Measurements from ENCODE around the gene FAM135A. TPM values are rescaled to one million over a fixed set of nuclear protein-coding genes. Genes with fewer than 3 reads are reported as not detected.

Gene FAM135A
- total and polyA plus RNA-seq, 4 donors: 2.7 to 15.6 (median 5.8) TPM

DNA sequence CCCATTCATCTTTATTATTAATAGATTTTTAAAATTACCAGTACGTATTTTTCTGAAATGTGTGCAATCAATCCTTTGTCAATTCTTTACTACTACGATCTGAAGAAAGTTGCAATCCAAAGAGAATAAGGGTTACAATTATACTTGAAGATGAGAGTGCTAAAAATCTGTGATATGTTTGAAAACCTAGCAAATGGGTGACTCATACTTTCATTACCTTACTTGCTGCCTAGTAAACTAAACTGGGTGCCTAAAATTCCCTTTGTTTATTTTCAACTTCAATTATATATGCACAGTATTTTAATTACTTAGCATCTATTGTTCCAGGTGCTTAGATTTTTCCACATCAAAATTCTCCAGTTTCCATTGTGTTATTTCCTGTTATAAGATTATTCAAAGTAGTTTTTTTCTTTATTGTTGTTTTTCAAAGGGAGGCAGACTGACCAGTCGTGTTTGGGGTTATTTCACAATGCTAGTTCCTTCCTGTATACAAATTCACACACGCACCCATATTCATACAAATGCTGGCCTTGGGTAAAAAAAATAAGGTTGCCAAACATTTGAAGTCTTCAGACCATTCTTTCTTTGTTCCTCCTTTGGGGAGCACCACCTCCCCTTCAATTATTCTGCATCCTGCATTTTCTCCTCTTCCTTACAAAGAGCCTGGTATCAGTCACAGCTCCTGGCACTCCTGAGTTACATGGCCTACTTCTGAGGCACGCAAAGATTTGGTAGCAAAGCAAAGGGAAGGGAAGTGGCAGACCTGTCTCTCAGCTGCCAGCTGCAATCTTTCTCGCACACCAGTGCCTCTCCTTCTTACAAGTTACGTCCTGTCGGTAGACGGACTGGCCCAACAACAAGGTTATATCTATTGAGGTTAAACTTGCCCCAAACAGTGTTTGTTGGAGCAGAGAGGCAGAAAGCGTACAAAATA is 16.2 kb upstream of the FAM135A start:
- 77% methylated on average over 10 of the region's 10 CpGs for WGBS
- Histone ChIP-seq H3K9me3 (ENCODE audit: control insufficient read depth in 4 of 4, low read length in 3 of 4) (no peaks in the 10 kb centered on the region), H3K4me3 (ENCODE audit: low read depth in 1 of 3, low read length in 3 of 3) (no peak overlapping the region), H3K27ac (ENCODE audit: low read depth in 1 of 2, low read length in 2 of 2) (no peak overlapping the region), H3K4me1 (ENCODE audit: control insufficient read depth in 4 of 4, insufficient read depth in 4 of 4, low read length in 3 of 4) (peaks cover 0 to 5% (median 0%) of the 10 kb centered on the region in 4 donors), H3K9ac (ENCODE audit: low read depth in 1 of 2, low read length in 2 of 2) (no peak overlapping the region), H3K36me3 (ENCODE audit: control insufficient read depth in 4 of 4, insufficient read depth in 3 of 4, low read depth in 1 of 4, low read length in 3 of 4) (no peaks in the 10 kb centered on the region), H3K27me3 (ENCODE audit: control insufficient read depth in 4 of 4, insufficient read depth in 4 of 4, low read length in 3 of 4) (no peaks in the 10 kb centered on the region)
- TF ChIP-seq, protein P1, sequence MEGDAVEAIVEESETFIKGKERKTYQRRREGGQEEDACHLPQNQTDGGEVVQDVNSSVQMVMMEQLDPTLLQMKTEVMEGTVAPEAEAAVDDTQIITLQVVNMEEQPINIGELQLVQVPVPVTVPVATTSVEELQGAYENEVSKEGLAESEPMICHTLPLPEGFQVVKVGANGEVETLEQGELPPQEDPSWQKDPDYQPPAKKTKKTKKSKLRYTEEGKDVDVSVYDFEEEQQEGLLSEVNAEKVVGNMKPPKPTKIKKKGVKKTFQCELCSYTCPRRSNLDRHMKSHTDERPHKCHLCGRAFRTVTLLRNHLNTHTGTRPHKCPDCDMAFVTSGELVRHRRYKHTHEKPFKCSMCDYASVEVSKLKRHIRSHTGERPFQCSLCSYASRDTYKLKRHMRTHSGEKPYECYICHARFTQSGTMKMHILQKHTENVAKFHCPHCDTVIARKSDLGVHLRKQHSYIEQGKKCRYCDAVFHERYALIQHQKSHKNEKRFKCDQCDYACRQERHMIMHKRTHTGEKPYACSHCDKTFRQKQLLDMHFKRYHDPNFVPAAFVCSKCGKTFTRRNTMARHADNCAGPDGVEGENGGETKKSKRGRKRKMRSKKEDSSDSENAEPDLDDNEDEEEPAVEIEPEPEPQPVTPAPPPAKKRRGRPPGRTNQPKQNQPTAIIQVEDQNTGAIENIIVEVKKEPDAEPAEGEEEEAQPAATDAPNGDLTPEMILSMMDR (IDR thresholded peaks at IDR 0.05; ENCODE audit: low read depth, low read length, missing input control): no peak
- no peak for TF ChIP-seq RAD21 (IDR thresholded peaks at IDR 0.05)
- no peak for TF ChIP-seq RXRA (IDR thresholded peaks at IDR 0.05)
- TF ChIP-seq, protein P2, sequence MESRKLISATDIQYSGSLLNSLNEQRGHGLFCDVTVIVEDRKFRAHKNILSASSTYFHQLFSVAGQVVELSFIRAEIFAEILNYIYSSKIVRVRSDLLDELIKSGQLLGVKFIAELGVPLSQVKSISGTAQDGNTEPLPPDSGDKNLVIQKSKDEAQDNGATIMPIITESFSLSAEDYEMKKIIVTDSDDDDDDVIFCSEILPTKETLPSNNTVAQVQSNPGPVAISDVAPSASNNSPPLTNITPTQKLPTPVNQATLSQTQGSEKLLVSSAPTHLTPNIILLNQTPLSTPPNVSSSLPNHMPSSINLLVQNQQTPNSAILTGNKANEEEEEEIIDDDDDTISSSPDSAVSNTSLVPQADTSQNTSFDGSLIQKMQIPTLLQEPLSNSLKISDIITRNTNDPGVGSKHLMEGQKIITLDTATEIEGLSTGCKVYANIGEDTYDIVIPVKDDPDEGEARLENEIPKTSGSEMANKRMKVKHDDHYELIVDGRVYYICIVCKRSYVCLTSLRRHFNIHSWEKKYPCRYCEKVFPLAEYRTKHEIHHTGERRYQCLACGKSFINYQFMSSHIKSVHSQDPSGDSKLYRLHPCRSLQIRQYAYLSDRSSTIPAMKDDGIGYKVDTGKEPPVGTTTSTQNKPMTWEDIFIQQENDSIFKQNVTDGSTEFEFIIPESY (IDR thresholded peaks at IDR 0.05): no peak
- TF ChIP-seq NR2F2 (IDR thresholded peaks at IDR 0.05): no peak
- TF ChIP-seq EGR1 (IDR thresholded peaks at IDR 0.05; ENCODE audit: low read depth in 2 of 2): no peak
- TF ChIP-seq, protein P3, sequence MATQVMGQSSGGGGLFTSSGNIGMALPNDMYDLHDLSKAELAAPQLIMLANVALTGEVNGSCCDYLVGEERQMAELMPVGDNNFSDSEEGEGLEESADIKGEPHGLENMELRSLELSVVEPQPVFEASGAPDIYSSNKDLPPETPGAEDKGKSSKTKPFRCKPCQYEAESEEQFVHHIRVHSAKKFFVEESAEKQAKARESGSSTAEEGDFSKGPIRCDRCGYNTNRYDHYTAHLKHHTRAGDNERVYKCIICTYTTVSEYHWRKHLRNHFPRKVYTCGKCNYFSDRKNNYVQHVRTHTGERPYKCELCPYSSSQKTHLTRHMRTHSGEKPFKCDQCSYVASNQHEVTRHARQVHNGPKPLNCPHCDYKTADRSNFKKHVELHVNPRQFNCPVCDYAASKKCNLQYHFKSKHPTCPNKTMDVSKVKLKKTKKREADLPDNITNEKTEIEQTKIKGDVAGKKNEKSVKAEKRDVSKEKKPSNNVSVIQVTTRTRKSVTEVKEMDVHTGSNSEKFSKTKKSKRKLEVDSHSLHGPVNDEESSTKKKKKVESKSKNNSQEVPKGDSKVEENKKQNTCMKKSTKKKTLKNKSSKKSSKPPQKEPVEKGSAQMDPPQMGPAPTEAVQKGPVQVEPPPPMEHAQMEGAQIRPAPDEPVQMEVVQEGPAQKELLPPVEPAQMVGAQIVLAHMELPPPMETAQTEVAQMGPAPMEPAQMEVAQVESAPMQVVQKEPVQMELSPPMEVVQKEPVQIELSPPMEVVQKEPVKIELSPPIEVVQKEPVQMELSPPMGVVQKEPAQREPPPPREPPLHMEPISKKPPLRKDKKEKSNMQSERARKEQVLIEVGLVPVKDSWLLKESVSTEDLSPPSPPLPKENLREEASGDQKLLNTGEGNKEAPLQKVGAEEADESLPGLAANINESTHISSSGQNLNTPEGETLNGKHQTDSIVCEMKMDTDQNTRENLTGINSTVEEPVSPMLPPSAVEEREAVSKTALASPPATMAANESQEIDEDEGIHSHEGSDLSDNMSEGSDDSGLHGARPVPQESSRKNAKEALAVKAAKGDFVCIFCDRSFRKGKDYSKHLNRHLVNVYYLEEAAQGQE (IDR thresholded peaks at IDR 0.05): no peak
- TF ChIP-seq FOXA1 (IDR thresholded peaks at IDR 0.05): no peak
- TF ChIP-seq SP1 (IDR thresholded peaks at IDR 0.05): no peak
- no peak for TF ChIP-seq HNF4G (IDR thresholded peaks at IDR 0.05)
- TF ChIP-seq YY1 (IDR thresholded peaks at IDR 0.05): no peak
- TF ChIP-seq, protein P4, sequence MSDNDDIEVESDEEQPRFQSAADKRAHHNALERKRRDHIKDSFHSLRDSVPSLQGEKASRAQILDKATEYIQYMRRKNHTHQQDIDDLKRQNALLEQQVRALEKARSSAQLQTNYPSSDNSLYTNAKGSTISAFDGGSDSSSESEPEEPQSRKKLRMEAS (IDR thresholded peaks at IDR 0.05): no peak
- TF ChIP-seq GABPA (IDR thresholded peaks at IDR 0.05 in 1 of 2, conservative IDR thresholded peaks at IDR 0.05 in 1 of 2): no peak
- TF ChIP-seq, protein P5, sequence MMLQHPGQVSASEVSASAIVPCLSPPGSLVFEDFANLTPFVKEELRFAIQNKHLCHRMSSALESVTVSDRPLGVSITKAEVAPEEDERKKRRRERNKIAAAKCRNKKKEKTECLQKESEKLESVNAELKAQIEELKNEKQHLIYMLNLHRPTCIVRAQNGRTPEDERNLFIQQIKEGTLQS (IDR thresholded peaks at IDR 0.05): no peak
- no peak for TF ChIP-seq HNF4A (conservative IDR thresholded peaks at IDR 0.05)
- DNase-seq (ENCODE audit: low spot score): no peak

Measured in liver (tissue), 9 donors.